ENCODE measurements around the gene TPRG1. TPM values are rescaled to one million over a fixed set of nuclear protein-coding genes. Genes with fewer than 3 reads are reported as not detected.

TPRG1 gene
- total RNA-seq, 2 experiments from 2014 or later: 2.1 to 2.9 TPM

- no peak overlapping the region for H3K4me3 Mint-ChIP-seq
Observed at GRCh38 chr3:189202583-189202982, 30.8 kb downstream of the TPRG1 start.

GRCh38 chr3:189204167-189204866, 32.5 kb downstream of the TPRG1 start:
- Mint-ChIP-seq H3K4me3 (no peak overlapping the region), H3K27me3 (no peaks in the 10 kb centered on the region), H3K27ac (no peak overlapping the region), H3K36me3 (ENCODE audit: low read depth) (no peaks in the 10 kb centered on the region), H3K4me1 (ENCODE audit: low read depth) (no peaks in the 10 kb centered on the region), H3K9me3 (no peaks in the 10 kb centered on the region)
- Histone ChIP-seq H3K27ac (ENCODE audit: low read depth in 1 of 2, low read length in 2 of 2) (no peak overlapping the region), H3K4me1 (ENCODE audit: insufficient read depth, low read length) (no peaks in the 10 kb centered on the region), H3K9me3 (ENCODE audit: control insufficient read depth in 1 of 2, insufficient read depth in 1 of 2, low read length in 2 of 2) (no peaks in the 10 kb centered on the region), H3K4me3 (ENCODE audit: low read length) (no peak overlapping the region), H3K36me3 (ENCODE audit: insufficient read depth, low read length) (no peaks in the 10 kb centered on the region), H3K27me3 (ENCODE audit: control insufficient read depth in 1 of 2, insufficient read depth in 2 of 2, low read length in 2 of 2) (no peaks in the 10 kb centered on the region)
- POLR2A ChIA-PET: interaction anchor here (0.5 kb wide), 1 partner anchor 746 kb away, joined by 3 read pairs; no protein-coding TSS in a partner anchor
- no peak for ATAC-seq (ENCODE audit: poor library complexity)
- CTCF ChIA-PET: no interaction called here
- TF ChIP-seq, protein P1, sequence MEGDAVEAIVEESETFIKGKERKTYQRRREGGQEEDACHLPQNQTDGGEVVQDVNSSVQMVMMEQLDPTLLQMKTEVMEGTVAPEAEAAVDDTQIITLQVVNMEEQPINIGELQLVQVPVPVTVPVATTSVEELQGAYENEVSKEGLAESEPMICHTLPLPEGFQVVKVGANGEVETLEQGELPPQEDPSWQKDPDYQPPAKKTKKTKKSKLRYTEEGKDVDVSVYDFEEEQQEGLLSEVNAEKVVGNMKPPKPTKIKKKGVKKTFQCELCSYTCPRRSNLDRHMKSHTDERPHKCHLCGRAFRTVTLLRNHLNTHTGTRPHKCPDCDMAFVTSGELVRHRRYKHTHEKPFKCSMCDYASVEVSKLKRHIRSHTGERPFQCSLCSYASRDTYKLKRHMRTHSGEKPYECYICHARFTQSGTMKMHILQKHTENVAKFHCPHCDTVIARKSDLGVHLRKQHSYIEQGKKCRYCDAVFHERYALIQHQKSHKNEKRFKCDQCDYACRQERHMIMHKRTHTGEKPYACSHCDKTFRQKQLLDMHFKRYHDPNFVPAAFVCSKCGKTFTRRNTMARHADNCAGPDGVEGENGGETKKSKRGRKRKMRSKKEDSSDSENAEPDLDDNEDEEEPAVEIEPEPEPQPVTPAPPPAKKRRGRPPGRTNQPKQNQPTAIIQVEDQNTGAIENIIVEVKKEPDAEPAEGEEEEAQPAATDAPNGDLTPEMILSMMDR (IDR thresholded peaks at IDR 0.05): no peak
- no peak for DNase-seq
- intact Hi-C loops (cut with DNase I, micrococcal nuclease): no loop called here

More at GRCh38 chr3:189202583-189202982, 30.8 kb downstream of the TPRG1 start:
- Mint-ChIP-seq H3K9me3 (no peaks in the 10 kb centered on the region), H3K27me3 (no peaks in the 10 kb centered on the region), H3K36me3 (ENCODE audit: low read depth) (no peaks in the 10 kb centered on the region), H3K4me1 (ENCODE audit: low read depth) (no peaks in the 10 kb centered on the region), H3K27ac (no peak overlapping the region)
- intact Hi-C loops (cut with DNase I, micrococcal nuclease): no loop called here
- CTCF ChIA-PET: no interaction called here
- TF ChIP-seq, protein P1 (IDR thresholded peaks at IDR 0.05): no peak
- no peak overlapping the region for H3K4me3 ChIP-seq (ENCODE audit: low read length)
- no peaks in the 10 kb centered on the region for H3K4me1 ChIP-seq (ENCODE audit: insufficient read depth, low read length)
- H3K9me3 ChIP-seq (ENCODE audit: control insufficient read depth in 1 of 2, insufficient read depth in 1 of 2, low read length in 2 of 2): no peaks in the 10 kb centered on the region
- no peaks in the 10 kb centered on the region for H3K36me3 ChIP-seq (ENCODE audit: insufficient read depth, low read length)
- ATAC-seq (ENCODE audit: poor library complexity): no peak
- no peaks in the 10 kb centered on the region for H3K27me3 ChIP-seq (ENCODE audit: control insufficient read depth in 1 of 2, insufficient read depth in 2 of 2, low read length in 2 of 2)
- H3K27ac ChIP-seq (ENCODE audit: low read depth in 1 of 2, low read length in 2 of 2): no peak overlapping the region
- POLR2A ChIA-PET: no interaction called here
- DNase-seq: no peak

DNA sequence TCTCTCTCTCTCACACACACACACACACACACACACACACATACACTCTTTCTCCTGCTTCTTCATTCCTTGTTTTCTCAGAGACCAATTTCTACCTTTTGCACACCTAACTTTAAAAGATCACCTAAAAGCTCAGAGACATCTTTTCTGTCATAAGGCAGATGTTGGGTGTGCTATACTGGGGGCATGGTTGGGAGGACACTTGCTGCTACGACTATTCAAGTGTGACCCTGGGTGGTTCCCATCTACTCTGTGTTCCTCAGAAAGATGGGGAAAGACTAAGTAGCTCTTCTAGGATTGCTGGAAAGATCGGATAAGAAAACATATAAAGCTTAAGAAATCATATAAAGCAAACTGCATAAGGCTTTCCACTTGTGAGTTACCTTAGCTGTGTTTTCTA, 33.2 kb downstream of the TPRG1 start:
- intact Hi-C loops (cut with DNase I, micrococcal nuclease): no loop called here
- DNase-seq (no peak), ATAC-seq (ENCODE audit: poor library complexity) (no peak)
- POLR2A ChIA-PET: no interaction called here
- no peak overlapping the region for H3K4me3 Mint-ChIP-seq
- H3K27me3 Mint-ChIP-seq: no peaks in the 10 kb centered on the region
- no peaks in the 10 kb centered on the region for H3K9me3 Mint-ChIP-seq
- H3K27me3 ChIP-seq (ENCODE audit: control insufficient read depth in 1 of 2, insufficient read depth in 2 of 2, low read length in 2 of 2): no peaks in the 10 kb centered on the region
- H3K27ac ChIP-seq (ENCODE audit: low read depth in 1 of 2, low read length in 2 of 2): no peak overlapping the region
- no peaks in the 10 kb centered on the region for H3K4me1 ChIP-seq (ENCODE audit: insufficient read depth, low read length)
- TF ChIP-seq, protein P1 (IDR thresholded peaks at IDR 0.05): no peak
- H3K4me1 Mint-ChIP-seq (ENCODE audit: low read depth): no peaks in the 10 kb centered on the region
- CTCF ChIA-PET: no interaction called here
- H3K36me3 ChIP-seq (ENCODE audit: insufficient read depth, low read length): no peaks in the 10 kb centered on the region
- no peak overlapping the region for H3K4me3 ChIP-seq (ENCODE audit: low read length)
- H3K36me3 Mint-ChIP-seq (ENCODE audit: low read depth): no peaks in the 10 kb centered on the region
- no peaks in the 10 kb centered on the region for H3K9me3 ChIP-seq (ENCODE audit: control insufficient read depth in 1 of 2, insufficient read depth in 1 of 2, low read length in 2 of 2)
- no peak overlapping the region for H3K27ac Mint-ChIP-seq
